Left ventricle myocardium inferior (tissue), 1 donor: Measurements from ENCODE around the gene CDC42BPA. TPM values are rescaled to one million over a fixed set of nuclear protein-coding genes. Genes with fewer than 3 reads are reported as not detected.

Experiments used
- DNase-seq: peaks from one replicate; pipeline ENCODE4 v3.0.0-alpha.2; 2020
- H3K27ac ChIP-seq: fragments of 200-600 bp; replicated peaks from 2 replicates; pipeline ENCODE4 v1.8.0; 2021
- H3K27me3 ChIP-seq: fragments of 200-600 bp; 2 replicates; pipeline ENCODE4 v1.8.0; 2021; ENCODE audit warnings: low read depth
- H3K36me3 ChIP-seq: fragments of 200-600 bp; 2 replicates; pipeline ENCODE4 v1.8.0; 2021
- H3K4me1 ChIP-seq: fragments of 200-600 bp; 2 replicates; pipeline ENCODE4 v1.8.0; 2021
- H3K4me3 ChIP-seq: fragments of 200-600 bp; 2 replicates; pipeline ENCODE4 v1.8.0; 2021; ENCODE audit warnings: mild to moderate bottlenecking, moderate library complexity
- H3K9me3 ChIP-seq: fragments of 200-600 bp; replicated peaks from 2 replicates; pipeline ENCODE4 v1.8.0; 2021
- CTCF ChIP-seq: fragments of 200-600 bp; IDR thresholded peaks from 2 replicates; pipeline ENCODE4 v1.8.0; 2021; ENCODE audit warnings: antibody characterized with exemption, mild to moderate bottlenecking, borderline replicate concordance
- intact Hi-C: fragments of 100-400 bp; cut with micrococcal nuclease; formaldehyde crosslinking; loops from one replicate; pipeline ENCODE4 v1.11.0; 2022
- total RNA-seq: library from RNA; stranded (reverse); fragmentation: NEBNext Ultra II Directional; extraction: Animal tissue kit (Norgen Biotek cat#: 25700); gene quantifications from one replicate; pipeline ENCODE4 v1.2.1, GENCODE V29; 2021
- donor health status: DM: no; HTN: yes; CAD: no; lungs with severe emphysema.

Gene CDC42BPA
- total RNA-seq, 1 donor from 2014 or later: 35.1 TPM

- Histone ChIP-seq H3K27ac (no peak overlapping the region), H3K4me3 (no peak overlapping the region), H3K9me3 (no peaks in the 10 kb centered on the region), H3K27me3 (no peaks in the 10 kb centered on the region), H3K36me3 (peaks cover 5% of the 10 kb centered on the region), H3K4me1 (peaks cover 32% of the 10 kb centered on the region)
- intact Hi-C loops: no loop called here
- TF ChIP-seq CTCF: no peak
- no peak for DNase-seq
Observed at GRCh38 chr1:227210604-227211003, 107.7 kb downstream of the CDC42BPA start.

GRCh38 chr1:227197064-227197463 is 121.2 kb downstream of the CDC42BPA start:
- Histone ChIP-seq H3K36me3 (peaks cover 23% of the 10 kb centered on the region), H3K4me3 (no peak overlapping the region), H3K9me3 (no peaks in the 10 kb centered on the region), H3K27me3 (no peaks in the 10 kb centered on the region), H3K27ac (no peak overlapping the region), H3K4me1 (no peaks in the 10 kb centered on the region)
- no peak for TF ChIP-seq CTCF
- no peak for DNase-seq
- intact Hi-C loops: no loop called here

GRCh38 chr1:227192163-227192562 is 126.1 kb downstream of the CDC42BPA start:
- no peak for TF ChIP-seq CTCF
- Histone ChIP-seq H3K4me1 (peaks cover 9% of the 10 kb centered on the region), H3K27ac (no peak overlapping the region), H3K9me3 (no peaks in the 10 kb centered on the region), H3K4me3 (no peak overlapping the region), H3K27me3 (no peaks in the 10 kb centered on the region), H3K36me3 (peaks cover 14% of the 10 kb centered on the region)
- peak; percentile 25 for DNase-seq
- intact Hi-C loops: no loop called here

GRCh38 chr1:227191607-227192006 is 126.7 kb downstream of the CDC42BPA start:
- DNase-seq: no peak
- H3K9me3 ChIP-seq: no peaks in the 10 kb centered on the region
- H3K36me3 ChIP-seq: peaks cover 14% of the 10 kb centered on the region
- peaks cover 14% of the 10 kb centered on the region for H3K4me1 ChIP-seq
- TF ChIP-seq CTCF: no peak
- no peak overlapping the region for H3K27ac ChIP-seq
- intact Hi-C loops: no loop called here
- H3K27me3 ChIP-seq: no peaks in the 10 kb centered on the region
- no peak overlapping the region for H3K4me3 ChIP-seq

GRCh38 chr1:227190321-227190720 is 128.0 kb downstream of the CDC42BPA start:
- Histone ChIP-seq H3K9me3 (no peaks in the 10 kb centered on the region), H3K4me3 (no peak overlapping the region), H3K4me1 (peaks cover 23% of the 10 kb centered on the region), H3K27ac (no peak overlapping the region), H3K27me3 (no peaks in the 10 kb centered on the region), H3K36me3 (peaks cover 14% of the 10 kb centered on the region)
- TF ChIP-seq CTCF: no peak
- intact Hi-C loops: no loop called here
- no peak for DNase-seq

- Histone ChIP-seq H3K4me1 (peaks cover 23% of the 10 kb centered on the region), H3K36me3 (no peaks in the 10 kb centered on the region), H3K9me3 (no peaks in the 10 kb centered on the region), H3K27ac (no peak overlapping the region), H3K4me3 (no peak overlapping the region), H3K27me3 (no peaks in the 10 kb centered on the region)
- intact Hi-C loops: no loop called here
- DNase-seq: no peak
- no peak for TF ChIP-seq CTCF
Observed at GRCh38 chr1:227185291-227185690, 133.0 kb downstream of the CDC42BPA start.
